PC-3 (cell line): Measurements from ENCODE around the gene ANKDD1B. TPM values are rescaled to one million over a fixed set of nuclear protein-coding genes. Genes with fewer than 3 reads are reported as not detected.
A peak's percentile ranks its signal among the peaks of the same experiment; 100 is the strongest.

Experiments used
- ATAC-seq: fragments of 200-7000 bp; cut with Tn5 transposase; 2 replicates; pipeline ENCODE4 v1.9.1; 2020; ENCODE audit warnings: mild to moderate bottlenecking, moderate library complexity
- BruUV-seq: library from RNA; stranded (reverse); fragments of 400-500 nt; replicated peaks from 2 replicates; lab custom pipeline; 2021; lab: Mats Ljungman, UMichigan
- CTCF ChIA-PET: fragments of 300-600 bp; sonication (Branson Sonifier 250); formaldehyde crosslinking; loops from one replicate; lab custom pipeline; 2022; ENCODE audit warnings: antibody characterized with exemption; lab: Charles Lee
- POLR2A ChIA-PET: fragments of 300-600 bp; sonication (Branson Sonifier 250); formaldehyde crosslinking; loops from one replicate; lab custom pipeline; 2022; ENCODE audit warnings: antibody characterized with exemption; ENCODE audit not compliant: unreplicated experiment; lab: Charles Lee
- DNase-seq: peaks from one replicate; pipeline ENCODE4 v3.0.0-alpha.2; 2015
- H2AFZ ChIP-seq: fragments of 300-600 bp; sonication (generic); 2 replicates; pipeline ENCODE4 v1.6.0; 2016; ENCODE audit warnings: antibody characterized with exemption, low read length
- H3F3A ChIP-seq: fragments of 300-600 bp; sonication (generic); one replicate; pipeline ENCODE4 v1.6.0; 2017; ENCODE audit warnings: antibody characterized with exemption, low read length, control low read depth, mild to moderate bottlenecking; ENCODE audit not compliant: unreplicated experiment
- H3K27ac ChIP-seq: fragments of 300-600 bp; sonication (generic); 2 replicates; pipeline ENCODE4 v1.5.1; 2016; ENCODE audit warnings: mild to moderate bottlenecking, low read length
- H3K27me3 ChIP-seq: fragments of 300-600 bp; sonication (generic); 2 replicates; pipeline ENCODE4 v1.6.1; 2016; ENCODE audit warnings: low read length, mixed read lengths
- H3K36me3 ChIP-seq: fragments of 300-600 bp; sonication (generic); 2 replicates; pipeline ENCODE4 v1.6.1; 2016; ENCODE audit warnings: low read depth, mixed run types, low read length, mixed read lengths
- H3K4me1 ChIP-seq: fragments of 300-600 bp; sonication (generic); 2 replicates; pipeline ENCODE4 v1.5.1; 2016; ENCODE audit warnings: low read length; ENCODE audit not compliant: insufficient read depth
- H3K4me2 ChIP-seq: fragments of 300-600 bp; sonication (generic); 2 replicates; pipeline ENCODE4 v1.6.0; 2016; ENCODE audit warnings: low read length
- H3K4me3 ChIP-seq: fragments of 300-600 bp; sonication (generic); 2 replicates; pipeline ENCODE4 v1.5.1; 2016; ENCODE audit warnings: mild to moderate bottlenecking, low read length, mixed read lengths
- H3K79me2 ChIP-seq: fragments of 300-600 bp; sonication (generic); 2 replicates; pipeline ENCODE4 v1.6.1; 2017; ENCODE audit warnings: low read length, mixed read lengths
- H3K9ac ChIP-seq: fragments of 300-600 bp; sonication (generic); 2 replicates; pipeline ENCODE4 v1.6.0; 2016; ENCODE audit warnings: mild to moderate bottlenecking, low read length
- H3K9me2 ChIP-seq: fragments of 300-600 bp; sonication (generic); replicated peaks from 2 replicates; pipeline ENCODE4 v1.6.1; 2016; ENCODE audit warnings: mixed run types, low read length, mixed read lengths
- H3K9me3 ChIP-seq: fragments of 300-600 bp; sonication (generic); 2 replicates; pipeline ENCODE4 v1.6.1; 2016; ENCODE audit warnings: low read length, mixed read lengths
- H4K20me1 ChIP-seq: fragments of 300-600 bp; sonication (generic); 2 replicates; pipeline ENCODE4 v1.6.1; 2016; ENCODE audit warnings: low read length, mixed read lengths
- CTCF ChIP-seq: fragments of 300-600 bp; sonication (generic); conservative IDR thresholded peaks from 2 replicates; pipeline ENCODE4 v1.5.1; 2017; ENCODE audit warnings: antibody characterized with exemption, low read depth, mild to moderate bottlenecking, low read length
- EZH2 ChIP-seq: fragments of 300-600 bp; sonication (generic); IDR thresholded peaks from one replicate; pipeline ENCODE4 v1.6.1; 2017; ENCODE audit warnings: antibody characterized with exemption, mild to moderate bottlenecking, low read length; ENCODE audit not compliant: unreplicated experiment
- EZH2phosphoT487 ChIP-seq: fragments of 300-600 bp; sonication (generic); IDR thresholded peaks from 2 replicates; pipeline ENCODE4 v1.6.1; 2018; ENCODE audit warnings: mild to moderate bottlenecking, antibody characterized with exemption, low read length, borderline replicate concordance
- intact Hi-C: fragments of 100-400 bp; cut with micrococcal nuclease; formaldehyde crosslinking; loops from 2 replicates; pipeline ENCODE4 v1.9.0; 2023
- total RNA-seq: library from RNA; depleted of rRNA; stranded (reverse); fragments of >200 nt; gene quantifications from 2 replicates; pipeline ENCODE4 v1.2.3, GENCODE V29; 2014

Gene ANKDD1B
- total RNA-seq, 1 experiment from 2014 or later = 0.04 TPM

- Histone ChIP-seq H3K4me3 (no peak overlapping the region), H3K9ac (no peak overlapping the region), H3K27ac (no peak overlapping the region), H3K27me3 (no peaks in the 10 kb centered on the region), H3K9me2 (no peaks in the 10 kb centered on the region), H3F3A (no peaks in the 10 kb centered on the region), H3K36me3 (no peaks in the 10 kb centered on the region), H3K4me1 (peaks cover 15% of the 10 kb centered on the region), H2AFZ (no peak overlapping the region), H3K4me2 (no peak overlapping the region), H3K79me2 (no peaks in the 10 kb centered on the region), H3K9me3 (no peaks in the 10 kb centered on the region), H4K20me1 (no peaks in the 10 kb centered on the region)
- intact Hi-C loops = loop anchor here (5.0 kb wide), 1 partner anchor 83 kb away; no protein-coding TSS in a partner anchor
- CTCF ChIA-PET = no interaction called here
- POLR2A ChIA-PET = no interaction called here
- BruUV-seq = no TSS peak
- DNase-seq (no peak), ATAC-seq (no peak)
- TF ChIP-seq EZH2 (no peak), CTCF (no peak), EZH2phosphoT487 (no peak)
These were observed 53.7 kb downstream of the ANKDD1B start for GRCh38 chr5:75664979-75665378.

GRCh38 chr5:75666801-75667200, 55.5 kb downstream of the ANKDD1B start:
- Histone ChIP-seq H3K4me3 (no peak overlapping the region), H3F3A (no peaks in the 10 kb centered on the region), H3K79me2 (no peaks in the 10 kb centered on the region), H3K27ac (no peak overlapping the region), H3K4me1 (peaks cover 16% of the 10 kb centered on the region), H3K4me2 (no peak overlapping the region), H3K9me3 (no peaks in the 10 kb centered on the region), H3K36me3 (no peaks in the 10 kb centered on the region), H4K20me1 (no peaks in the 10 kb centered on the region), H3K27me3 (no peaks in the 10 kb centered on the region), H2AFZ (no peak overlapping the region), H3K9ac (no peak overlapping the region), H3K9me2 (no peaks in the 10 kb centered on the region)
- DNase-seq (no peak), ATAC-seq (no peak)
- ChIA-PET POLR2A (no interaction called here), CTCF (no interaction called here)
- BruUV-seq = no TSS peak
- TF ChIP-seq CTCF = 0 out of 2 replicates have a peak, but pooled peaks have one; percentile 15
- no peak for TF ChIP-seq EZH2
- intact Hi-C loops = loop anchor here (5.0 kb wide), 1 partner anchor 84 kb away; no protein-coding TSS in a partner anchor

- Histone ChIP-seq H4K20me1 (no peaks in the 10 kb centered on the region), H3K9me3 (no peaks in the 10 kb centered on the region), H3K79me2 (no peaks in the 10 kb centered on the region), H2AFZ (no peak overlapping the region), H3K9ac (no peak overlapping the region), H3K4me1 (peaks cover 16% of the 10 kb centered on the region), H3K36me3 (no peaks in the 10 kb centered on the region), H3K9me2 (no peaks in the 10 kb centered on the region), H3F3A (no peaks in the 10 kb centered on the region), H3K27me3 (no peaks in the 10 kb centered on the region), H3K27ac (no peak overlapping the region), H3K4me3 (no peak overlapping the region), H3K4me2 (no peak overlapping the region)
- DNase-seq (no peak), ATAC-seq (no peak)
- ChIA-PET CTCF (no interaction called here), POLR2A (no interaction called here)
- TF ChIP-seq EZH2 = no peak
- peak; percentile 29; the same call in 1 of the 2 replicates for TF ChIP-seq CTCF
- no peak for TF ChIP-seq EZH2phosphoT487
- no TSS peak for BruUV-seq
- intact Hi-C loops = loop anchor here (5.0 kb wide), 1 partner anchor 85 kb away; no protein-coding TSS in a partner anchor
These were observed 56.3 kb downstream of the ANKDD1B start for GRCh38 chr5:75667586-75667985.
